ENCODE results near the gene PEAK1.

GRCh38 chr15:77168141-77168540 lies 251.8 kb downstream of the PEAK1 start:
- TF ChIP-seq, protein P1, sequence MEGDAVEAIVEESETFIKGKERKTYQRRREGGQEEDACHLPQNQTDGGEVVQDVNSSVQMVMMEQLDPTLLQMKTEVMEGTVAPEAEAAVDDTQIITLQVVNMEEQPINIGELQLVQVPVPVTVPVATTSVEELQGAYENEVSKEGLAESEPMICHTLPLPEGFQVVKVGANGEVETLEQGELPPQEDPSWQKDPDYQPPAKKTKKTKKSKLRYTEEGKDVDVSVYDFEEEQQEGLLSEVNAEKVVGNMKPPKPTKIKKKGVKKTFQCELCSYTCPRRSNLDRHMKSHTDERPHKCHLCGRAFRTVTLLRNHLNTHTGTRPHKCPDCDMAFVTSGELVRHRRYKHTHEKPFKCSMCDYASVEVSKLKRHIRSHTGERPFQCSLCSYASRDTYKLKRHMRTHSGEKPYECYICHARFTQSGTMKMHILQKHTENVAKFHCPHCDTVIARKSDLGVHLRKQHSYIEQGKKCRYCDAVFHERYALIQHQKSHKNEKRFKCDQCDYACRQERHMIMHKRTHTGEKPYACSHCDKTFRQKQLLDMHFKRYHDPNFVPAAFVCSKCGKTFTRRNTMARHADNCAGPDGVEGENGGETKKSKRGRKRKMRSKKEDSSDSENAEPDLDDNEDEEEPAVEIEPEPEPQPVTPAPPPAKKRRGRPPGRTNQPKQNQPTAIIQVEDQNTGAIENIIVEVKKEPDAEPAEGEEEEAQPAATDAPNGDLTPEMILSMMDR (IDR thresholded peaks at IDR 0.05) = no peak
- no peak for TF ChIP-seq EP300 (IDR thresholded peaks at IDR 0.05)

All from suprapubic skin (tissue), 3 donors.